ENCODE measurements around the gene SLC35B1.

SLC35B1 gene, protein sequence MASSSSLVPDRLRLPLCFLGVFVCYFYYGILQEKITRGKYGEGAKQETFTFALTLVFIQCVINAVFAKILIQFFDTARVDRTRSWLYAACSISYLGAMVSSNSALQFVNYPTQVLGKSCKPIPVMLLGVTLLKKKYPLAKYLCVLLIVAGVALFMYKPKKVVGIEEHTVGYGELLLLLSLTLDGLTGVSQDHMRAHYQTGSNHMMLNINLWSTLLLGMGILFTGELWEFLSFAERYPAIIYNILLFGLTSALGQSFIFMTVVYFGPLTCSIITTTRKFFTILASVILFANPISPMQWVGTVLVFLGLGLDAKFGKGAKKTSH

DNA sequence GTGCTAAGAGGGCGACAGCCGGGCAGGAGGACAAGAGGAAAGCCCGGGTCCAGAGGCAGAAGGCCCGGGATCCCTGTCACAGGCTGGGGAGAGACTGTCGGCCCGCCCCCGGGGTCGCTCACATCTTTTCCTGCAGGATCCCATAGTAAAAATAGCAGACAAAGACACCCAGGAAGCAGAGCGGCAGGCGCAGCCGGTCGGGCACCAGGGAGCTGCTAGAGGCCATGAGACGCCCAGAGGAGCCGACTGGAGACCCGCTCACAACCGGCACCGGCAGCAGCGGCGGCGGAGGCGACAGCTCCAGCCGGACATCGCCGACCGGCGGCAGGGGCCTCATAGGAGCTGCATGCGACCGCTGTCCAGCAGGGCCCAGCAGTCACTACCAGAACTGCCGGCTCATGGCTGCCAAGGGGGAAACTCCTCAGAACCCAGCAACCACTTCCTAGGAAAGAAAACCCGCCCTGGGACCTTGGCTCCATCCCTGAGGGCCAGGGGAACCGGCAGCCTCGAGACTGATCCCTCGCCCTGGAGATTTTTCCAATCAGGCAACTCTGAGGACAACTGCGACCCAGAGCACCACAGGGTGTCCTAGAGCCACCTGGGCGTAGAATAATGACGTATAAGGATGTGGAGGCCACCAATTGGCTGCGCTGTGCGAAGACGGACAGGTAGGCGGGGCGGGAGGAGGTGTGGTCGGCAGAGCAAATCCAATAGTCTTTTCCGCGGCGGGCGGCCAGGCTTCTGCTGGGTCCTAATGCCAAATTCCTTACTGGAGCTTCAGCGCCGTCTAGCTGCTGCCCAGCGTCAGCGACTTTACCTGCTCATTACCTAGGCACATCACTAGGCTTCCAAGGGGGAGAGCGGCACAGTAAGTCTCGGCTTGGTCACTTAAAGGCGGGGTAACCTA lies at the start of gene SLC35B1:
Gene SLC35B1 (minus strand): TSS at position 357 of the 907 bp plus-strand sequence. CDS start 131 bp downstream, at position 226.
- DNase-seq: peak; percentile 98

DNA sequence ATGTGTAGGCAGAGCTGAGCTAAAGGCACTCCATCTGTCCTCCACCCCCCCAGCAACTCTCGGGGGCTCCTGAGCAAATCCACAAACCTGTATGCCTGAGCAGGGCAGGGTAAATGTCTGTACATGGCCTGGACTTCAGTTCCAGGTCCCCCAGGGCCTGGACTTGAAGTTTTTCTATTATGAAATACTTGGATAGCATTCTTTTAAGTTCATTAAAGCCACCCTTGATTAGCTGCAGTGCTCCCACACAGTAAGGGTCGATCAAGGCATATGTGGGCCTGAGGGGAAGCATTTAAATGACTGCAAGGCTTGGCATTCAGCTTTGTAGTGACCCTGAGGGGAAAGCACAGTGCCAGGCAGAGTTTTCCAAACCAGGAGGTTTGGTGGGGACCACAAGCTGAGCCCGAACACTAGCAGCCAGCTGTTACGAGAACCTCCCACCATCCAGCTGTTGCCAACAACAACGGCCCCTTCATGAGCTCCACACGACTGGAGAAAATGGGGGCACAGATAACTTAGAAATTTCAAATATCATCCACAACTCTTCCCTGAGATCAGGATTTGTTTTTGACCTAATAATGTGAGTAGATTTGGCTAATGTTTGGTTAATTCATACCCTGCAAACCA lies 49.5 kb upstream of the SLC35B1 start:
- no peak for DNase-seq

DNA sequence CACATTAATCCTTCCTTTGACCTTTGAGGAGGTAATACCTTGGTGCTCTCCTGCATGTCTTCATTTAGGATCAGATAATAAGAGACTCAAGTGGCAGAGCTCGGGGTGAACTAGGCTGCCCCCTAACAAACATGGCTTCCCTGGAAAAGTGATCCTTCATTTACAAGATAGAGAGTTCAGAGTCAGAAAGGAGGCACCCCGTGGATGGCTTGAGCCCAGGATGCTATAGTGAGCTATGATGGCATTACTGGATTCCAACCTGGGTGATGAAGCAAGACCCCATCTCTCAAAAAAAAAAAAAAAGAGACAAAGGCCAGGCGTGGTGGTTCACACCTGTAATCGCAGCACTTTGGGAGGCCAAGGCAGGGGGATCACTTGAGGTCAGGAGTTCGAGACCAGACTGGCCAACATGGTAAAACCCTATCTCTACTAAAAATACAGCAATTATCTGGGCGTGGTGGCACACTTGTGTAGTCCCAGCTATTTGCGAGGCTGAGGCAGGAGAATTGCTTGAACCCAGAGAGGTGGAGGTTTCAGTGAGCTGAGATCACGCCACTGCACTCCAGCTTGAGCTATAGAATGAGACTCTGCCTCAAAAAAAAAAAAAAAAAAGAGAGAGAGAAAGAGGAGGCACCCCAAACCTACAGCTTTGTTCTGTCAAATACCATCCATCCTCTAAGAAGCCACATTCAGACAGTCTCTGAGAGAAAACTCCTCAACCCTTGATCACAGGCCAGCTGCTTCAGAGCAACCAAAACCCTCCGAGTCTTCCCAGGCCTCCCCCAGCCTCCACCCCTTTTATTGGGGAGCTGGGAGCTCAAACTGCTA lies 48.8 kb upstream of the SLC35B1 start:
- no peak for DNase-seq

DNA sequence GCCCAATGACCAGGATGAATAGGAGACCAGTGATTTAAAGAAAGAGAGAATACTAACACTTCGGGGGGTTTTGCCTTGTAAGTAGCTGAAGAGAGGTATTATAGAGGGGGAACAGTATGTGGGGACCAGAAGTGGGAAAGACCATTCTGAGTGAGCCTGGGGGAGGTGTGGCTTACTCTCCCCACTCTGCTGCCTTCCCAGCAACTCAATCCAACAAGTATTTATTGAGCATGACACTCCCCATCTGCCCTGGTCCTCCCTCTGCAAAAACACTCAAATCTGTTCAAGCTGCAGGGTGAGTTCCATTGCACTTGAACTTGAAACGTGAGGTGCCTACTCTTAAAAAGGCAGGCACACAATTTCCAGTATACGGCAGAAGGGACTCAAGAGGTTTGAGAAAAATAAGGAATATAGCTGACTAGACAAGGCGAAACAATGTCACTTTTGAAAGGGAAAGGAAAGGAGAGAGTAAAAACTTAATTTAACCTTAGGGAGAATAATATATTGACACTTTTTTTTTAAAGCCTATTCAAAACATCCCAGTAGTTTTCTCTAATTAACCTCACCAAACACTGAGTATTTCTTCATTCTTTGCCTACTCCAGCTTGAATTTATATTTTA lies 48.0 kb upstream of the SLC35B1 start:
- no peak for DNase-seq

DNA sequence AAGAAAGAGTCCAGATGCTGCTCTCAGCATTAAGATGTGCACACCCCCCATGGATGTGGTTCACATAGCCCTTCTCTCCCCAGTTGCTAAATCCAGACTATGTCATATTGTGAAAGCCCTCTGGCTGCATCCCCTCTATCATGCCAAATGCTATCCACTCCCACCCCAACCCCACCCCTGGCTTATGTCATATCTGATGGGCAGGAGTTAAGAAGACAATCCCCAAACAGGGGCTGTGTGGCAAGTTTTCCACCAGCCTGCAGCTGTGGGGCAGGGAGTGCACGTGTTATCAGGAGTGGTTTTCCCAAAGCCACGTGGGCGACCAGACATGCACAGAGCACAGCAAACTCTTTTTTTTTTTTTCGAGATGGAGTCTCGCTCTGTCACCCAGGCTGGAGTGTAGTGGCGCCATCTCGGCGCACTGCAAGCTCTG lies 46.2 kb upstream of the SLC35B1 start:
- no peak for DNase-seq

DNA sequence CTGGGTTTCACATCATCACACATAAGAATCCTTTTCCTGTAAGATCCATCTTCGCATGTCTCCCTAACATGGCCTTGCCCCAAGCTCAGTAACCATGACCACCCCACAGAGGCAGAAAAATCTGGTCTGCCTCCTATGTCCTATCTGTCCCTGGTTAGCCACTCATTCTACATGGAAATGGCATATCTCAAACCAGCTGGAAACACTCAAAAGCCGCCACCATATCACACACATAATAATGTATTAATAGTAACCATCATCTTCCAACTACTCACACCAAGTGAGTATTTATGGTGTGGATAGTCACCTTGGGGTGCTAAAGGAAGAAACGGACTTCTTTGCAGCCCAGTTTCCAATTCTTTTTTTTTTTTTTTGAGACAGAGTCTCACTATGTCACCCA lies 44.7 kb upstream of the SLC35B1 start:
- no peak for DNase-seq

DNA sequence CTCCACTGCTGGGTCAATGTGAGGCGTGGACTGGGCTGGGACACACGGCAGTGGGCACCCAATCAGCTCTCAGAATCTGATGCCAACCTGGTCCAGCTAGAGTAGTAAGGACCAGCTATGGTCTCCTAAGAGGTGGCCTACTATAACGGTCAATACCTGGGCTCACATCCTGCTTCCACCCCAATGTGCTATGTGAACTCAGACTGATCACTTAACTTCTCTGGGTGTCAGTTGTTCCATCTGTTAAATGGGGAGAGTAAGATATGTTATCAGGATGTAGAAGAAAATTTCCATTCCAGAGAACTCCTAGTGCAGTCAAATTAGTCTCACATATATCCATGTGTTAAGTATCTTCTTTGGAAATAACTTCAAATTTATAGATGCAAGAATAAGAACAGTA lies 42.0 kb upstream of the SLC35B1 start:
- no peak for DNase-seq

DNA sequence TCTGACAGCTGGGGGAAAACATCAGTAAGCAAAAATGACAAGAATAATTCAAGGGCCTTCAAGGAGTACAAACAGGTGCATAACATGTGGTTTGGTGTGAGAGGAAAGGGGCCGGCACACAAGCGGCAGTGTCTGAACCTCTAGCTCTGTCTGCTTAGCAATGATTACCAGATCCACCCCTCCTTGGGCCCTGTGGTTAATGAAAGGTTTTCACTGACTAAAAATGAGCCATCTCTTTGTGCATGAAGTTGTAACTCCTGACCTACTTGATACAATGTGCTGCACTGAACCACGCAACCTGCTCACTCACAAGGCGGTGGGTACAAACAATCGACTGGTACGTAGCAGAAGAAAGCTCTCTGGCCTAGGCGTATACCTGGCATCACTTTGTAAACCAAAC lies 41.0 kb upstream of the SLC35B1 start:
- DNase-seq: no peak

DNA sequence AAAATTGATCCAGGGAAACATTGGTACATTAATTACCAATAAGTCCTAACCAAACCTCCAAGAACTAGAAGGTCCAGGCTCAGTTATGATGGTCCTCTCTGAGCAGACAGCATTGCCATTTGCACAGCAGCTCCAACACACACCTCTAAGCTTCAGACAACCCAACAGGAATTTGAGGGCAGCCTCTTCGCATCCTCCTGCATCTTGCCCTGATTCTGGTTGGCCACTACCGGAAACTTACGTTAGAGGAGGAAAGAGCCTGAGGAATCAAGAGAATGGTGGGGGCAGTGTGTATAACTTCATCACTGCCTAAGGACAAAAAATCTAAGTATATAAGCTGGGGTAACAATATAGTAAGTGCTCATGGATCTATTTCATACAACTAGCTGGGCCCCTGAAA lies 40.5 kb upstream of the SLC35B1 start:
- no peak for DNase-seq

DNA sequence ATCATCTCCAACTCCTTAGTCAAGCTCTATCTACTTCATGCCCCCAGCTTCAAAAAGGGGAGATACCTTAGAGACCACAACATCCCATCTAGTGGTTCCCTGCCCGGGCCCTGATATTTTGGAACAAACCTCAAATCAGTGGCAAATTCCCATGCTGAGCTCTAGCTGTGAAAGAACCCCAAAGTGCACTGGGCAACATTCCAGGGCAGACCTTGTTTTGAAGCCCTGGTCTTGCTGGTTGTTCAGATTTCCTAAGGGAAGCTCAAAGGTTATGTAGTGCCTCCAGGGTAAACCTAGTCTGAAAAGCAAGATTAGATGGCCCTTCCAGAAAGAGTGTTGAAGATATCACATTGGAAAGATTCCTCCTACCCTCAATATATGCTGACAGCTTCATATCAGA lies 39.9 kb upstream of the SLC35B1 start:
- DNase-seq: no peak

DNA sequence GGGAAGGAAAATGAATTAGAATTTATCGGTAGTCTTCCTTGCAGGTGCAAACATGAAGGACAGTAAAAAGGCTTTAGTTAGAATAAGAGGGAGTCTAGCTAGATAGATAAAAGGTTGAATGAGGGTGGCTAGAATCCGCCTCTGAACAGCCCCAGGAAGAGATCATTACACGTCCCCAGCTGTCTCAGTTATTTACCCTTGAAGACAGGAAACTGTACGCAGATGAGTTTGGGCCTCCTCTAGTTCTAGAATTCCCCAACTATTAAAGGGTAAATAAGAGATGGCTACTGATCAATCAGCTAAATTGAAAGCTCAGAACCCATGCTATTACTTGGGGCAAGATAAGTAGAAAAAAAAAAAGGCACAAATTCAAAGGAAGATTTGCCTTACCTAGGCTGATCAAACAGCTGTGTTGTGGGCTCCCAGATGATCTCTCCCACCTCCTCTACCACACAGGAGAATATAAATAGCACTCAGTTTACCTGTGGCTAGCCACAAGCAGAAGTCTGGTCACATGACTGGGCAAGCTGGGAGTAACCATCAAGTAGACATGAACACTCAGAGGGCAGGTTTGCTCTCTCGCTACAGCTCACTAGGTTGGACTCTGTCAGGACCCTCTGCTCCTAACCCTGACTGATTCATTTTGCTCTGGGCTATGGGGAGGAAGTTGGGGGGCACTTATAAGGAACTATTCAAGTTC lies 39.2 kb upstream of the SLC35B1 start:
- DNase-seq: no peak

DNA sequence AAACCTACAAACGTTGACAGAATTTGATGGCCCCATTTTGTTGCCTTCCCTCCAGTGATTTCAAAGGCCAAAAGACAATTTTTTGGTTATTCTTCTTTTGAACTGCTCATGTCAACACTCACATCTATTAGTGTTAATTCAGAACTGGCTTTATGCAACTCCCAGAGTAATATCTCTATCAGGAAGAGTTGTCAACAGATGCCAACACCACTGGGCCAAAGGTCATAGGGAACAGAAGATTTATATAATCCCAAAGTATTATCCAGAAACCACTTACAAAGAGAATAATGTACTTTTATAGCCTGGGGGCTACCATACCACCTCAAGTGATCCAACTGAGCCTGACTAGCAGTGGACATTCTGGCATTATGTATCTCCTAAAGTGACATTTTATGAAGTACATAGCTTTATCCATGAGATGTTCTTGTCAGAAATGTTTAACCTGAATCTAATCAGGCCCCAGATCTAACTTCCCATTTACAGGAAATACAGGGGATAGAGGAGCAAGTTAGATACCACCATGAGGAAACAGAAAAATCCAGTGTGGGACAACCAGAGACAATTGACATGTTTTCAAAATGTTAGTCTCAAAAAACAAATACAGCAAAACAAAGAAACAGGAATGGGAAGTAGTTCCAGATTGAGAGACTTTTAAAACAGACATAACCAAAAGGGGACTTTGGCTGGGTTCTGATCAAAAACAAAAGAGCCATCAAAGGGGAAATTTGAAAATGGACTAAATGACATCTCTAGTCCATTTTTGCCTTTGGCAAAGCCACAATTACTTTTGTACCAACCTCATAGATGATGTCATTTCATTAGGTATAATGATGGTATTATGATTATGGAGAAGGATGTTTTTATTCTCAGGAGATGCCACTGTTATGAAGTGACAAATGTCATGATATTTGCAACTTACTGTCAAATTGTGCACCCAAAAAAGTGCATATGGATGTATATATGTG lies 37.7 kb upstream of the SLC35B1 start:
- DNase-seq: no peak

DNA sequence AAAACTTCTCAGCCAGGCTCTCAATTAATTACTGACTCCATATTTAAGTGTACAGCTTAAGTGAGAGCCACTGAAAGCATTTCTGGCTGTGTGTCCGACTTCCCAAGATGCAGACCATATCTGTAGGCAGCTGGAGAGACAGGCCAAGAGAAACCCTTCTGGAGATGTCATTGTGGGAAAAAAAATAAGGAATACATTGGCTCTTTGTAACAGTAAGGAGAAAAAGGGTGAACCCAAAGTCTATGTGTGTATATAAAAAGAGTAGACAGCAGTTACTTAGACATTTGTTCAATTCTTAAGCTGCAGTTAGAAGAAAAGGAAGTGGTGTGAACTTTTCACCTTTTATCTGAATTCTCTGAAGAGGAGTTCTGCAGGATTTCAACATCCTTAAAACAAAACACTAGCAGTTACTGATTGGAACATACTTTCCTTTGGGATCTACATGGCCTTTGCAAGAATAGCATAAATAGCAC lies 34.4 kb upstream of the SLC35B1 start:
- no peak for DNase-seq

DNA sequence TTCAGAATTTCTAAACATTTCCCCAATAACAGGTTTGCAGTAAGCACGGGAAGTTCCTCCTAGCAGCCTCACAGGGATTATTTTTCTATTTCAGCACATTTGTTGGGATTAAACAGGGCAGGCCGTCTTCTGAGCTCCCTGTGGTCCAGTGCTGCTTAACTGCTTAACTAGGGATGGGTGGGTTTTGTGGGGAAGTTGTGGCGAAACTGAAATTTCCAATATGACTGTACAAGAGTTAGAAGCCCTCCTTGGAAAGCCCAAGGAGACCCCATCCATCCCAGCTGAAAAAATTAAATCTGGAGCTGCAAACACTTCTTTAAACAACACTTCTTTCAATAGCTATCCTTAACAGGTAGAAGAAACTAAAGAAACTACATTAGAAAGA lies 33.9 kb upstream of the SLC35B1 start:
- DNase-seq: no peak

DNA sequence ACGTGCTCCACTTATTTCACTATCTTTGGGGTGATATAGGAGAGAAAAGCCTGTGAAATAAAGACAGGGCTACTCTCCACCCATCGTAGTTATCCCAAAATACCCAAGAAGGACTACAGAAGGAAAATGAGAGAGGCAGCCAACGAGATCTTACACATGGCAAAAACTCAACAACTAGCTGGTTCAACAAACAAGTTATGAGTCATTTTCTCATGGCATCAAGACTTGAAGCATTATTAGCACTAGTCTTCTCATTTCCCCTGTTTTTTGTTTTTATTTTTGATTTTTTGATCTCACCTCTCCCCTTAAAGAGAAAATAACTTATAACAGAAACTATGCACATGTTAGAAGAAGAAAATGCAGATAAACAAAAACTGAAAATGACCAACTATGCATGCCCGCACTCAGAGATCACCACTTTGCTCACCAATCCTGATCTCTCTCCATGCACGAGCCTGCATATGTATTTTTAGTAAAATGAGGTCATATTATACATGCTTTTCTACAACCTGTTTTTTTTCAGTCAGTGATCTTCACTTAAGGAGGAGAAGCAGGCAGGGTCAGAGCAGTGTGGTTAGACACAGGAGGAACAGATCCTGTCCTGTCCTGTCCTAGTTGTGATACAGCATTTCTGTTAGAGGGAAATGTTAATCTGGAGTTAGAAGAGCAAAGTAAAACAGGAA lies 33.4 kb upstream of the SLC35B1 start:
- DNase-seq: no peak

DNA sequence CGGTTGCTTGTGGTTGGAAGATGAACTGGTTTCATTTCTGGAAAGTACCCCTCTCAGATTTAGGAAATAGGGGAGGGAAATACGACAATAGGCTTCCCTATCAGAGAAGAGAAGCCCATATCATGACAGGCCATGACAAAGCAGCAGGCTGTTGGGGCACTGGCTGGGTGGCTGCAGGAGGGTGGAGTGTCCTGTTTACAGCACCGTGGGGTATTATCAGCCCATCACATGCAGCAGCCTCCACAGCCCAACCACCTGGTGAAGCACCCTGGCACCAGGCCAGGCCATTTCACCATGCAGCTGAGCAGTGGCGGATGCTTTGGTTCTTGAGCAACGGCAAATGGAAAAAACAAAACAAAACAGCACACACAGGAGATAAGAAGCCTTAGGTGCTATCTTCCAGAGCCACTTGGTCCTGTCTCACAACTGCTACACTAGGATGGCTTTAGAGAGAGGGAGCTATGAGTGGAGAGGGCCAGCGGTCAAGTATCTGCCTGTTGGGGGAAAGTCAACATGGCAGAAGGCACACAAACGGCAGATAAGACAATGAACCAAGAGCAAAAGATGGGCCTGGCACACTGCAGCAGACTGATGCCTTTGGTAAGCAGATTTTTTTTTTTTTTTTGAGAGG lies 32.0 kb upstream of the SLC35B1 start:
- DNase-seq: peak; percentile 93

DNA sequence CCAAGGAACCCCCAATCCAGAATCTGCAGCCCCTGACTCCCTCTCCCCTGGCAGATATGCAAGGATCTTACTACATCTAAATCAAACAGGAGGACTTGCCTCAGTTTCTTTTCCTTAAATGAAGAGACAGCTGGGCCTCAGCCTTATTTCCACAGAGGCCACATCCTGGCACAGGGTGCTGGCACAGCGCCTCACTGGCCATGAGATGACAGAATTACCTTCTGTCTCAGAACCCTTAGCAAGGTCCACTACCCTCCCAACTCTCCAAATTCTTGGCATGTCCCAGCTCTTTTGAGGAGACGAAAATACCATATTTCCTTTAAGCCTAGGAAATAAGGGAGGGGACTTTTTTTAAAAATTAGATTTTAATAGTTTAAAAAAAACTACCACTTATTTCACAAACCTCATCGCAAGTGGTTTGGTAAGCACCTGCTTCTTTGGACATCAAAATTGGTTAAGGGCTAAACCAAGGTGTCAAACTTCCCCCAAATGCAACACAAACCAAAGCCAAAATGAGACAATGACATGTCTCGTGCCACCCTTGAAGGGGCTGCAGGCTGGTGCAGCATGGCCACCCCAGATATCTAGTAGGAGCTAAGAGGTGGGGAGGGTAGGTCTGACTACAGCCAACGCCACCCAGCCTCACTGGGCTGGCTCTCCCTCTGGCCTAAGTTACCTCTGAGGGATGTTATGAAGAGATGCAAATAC lies 30.8 kb upstream of the SLC35B1 start:
- DNase-seq: no peak
